DOHH2 (cell line): ENCODE results near the gene TRAF5.
"Not testable (repeated sequence)": the region's sequence is repeated elsewhere in the genome, so short reads cannot be mapped to it uniquely, and the experiment has no call there.

Experiments used
- H3F3A ChIP-seq: fragments of 200-600 bp; sonication (generic), shearing (Covaris generic); 2 replicates; pipeline ENCODE4 v1.6.0; 2016; ENCODE audit warnings: antibody characterized with exemption, mild to moderate bottlenecking; ENCODE audit not compliant: control insufficient read depth, insufficient read depth
- H3K27ac ChIP-seq: fragments of 200-600 bp; sonication (generic); 2 replicates; pipeline ENCODE4 v1.5.1; 2014; ENCODE audit warnings: low read depth, mild to moderate bottlenecking, low read length, moderate library complexity
- H3K27me3 ChIP-seq: fragments of 200-600 bp; sonication (generic); 2 replicates; pipeline ENCODE4 v1.6.1; 2014; ENCODE audit warnings: mild to moderate bottlenecking, low read length, mixed read lengths; ENCODE audit not compliant: control insufficient read depth
- H3K36me3 ChIP-seq: fragments of 200-600 bp; sonication (generic); 2 replicates; pipeline ENCODE4 v1.6.1; 2014; ENCODE audit warnings: mild to moderate bottlenecking, low read length, moderate library complexity, mixed read lengths; ENCODE audit not compliant: control insufficient read depth
- H3K4me1 ChIP-seq: fragments of 200-600 bp; sonication (generic); 2 replicates; pipeline ENCODE4 v1.6.1; 2014; ENCODE audit warnings: mild to moderate bottlenecking, low read length, mixed read lengths; ENCODE audit not compliant: control insufficient read depth
- H3K4me2 ChIP-seq: fragments of 200-600 bp; sonication (generic); 2 replicates; pipeline ENCODE4 v1.6.0; 2014; ENCODE audit warnings: mild to moderate bottlenecking, low read length, moderate library complexity
- H3K4me3 ChIP-seq: fragments of 200-600 bp; sonication (generic); 2 replicates; pipeline ENCODE4 v1.5.1; 2014; ENCODE audit warnings: mild to moderate bottlenecking, low read length, mixed read lengths
- H3K79me2 ChIP-seq: fragments of 200-600 bp; sonication (generic); 2 replicates; pipeline ENCODE4 v1.6.1; 2014; ENCODE audit warnings: mild to moderate bottlenecking, low read length, mixed read lengths; ENCODE audit not compliant: control insufficient read depth
- H3K9me2 ChIP-seq: fragments of 200-600 bp; sonication (generic); replicated peaks from 2 replicates; pipeline ENCODE4 v1.6.1; 2014; ENCODE audit warnings: mild to moderate bottlenecking, low read length, mixed read lengths; ENCODE audit not compliant: control insufficient read depth
- H3K9me3 ChIP-seq: fragments of 200-600 bp; sonication (generic); 2 replicates; pipeline ENCODE4 v1.6.1; 2014; ENCODE audit warnings: antibody characterized with exemption, low read length, mixed read lengths; ENCODE audit not compliant: control insufficient read depth, insufficient read depth
- H4K20me1 ChIP-seq: fragments of 200-600 bp; sonication (generic); 2 replicates; pipeline ENCODE4 v1.6.0; 2014; ENCODE audit warnings: low read depth, mild to moderate bottlenecking, antibody characterized with exemption, low read length, moderate library complexity; ENCODE audit not compliant: control insufficient read depth, insufficient read depth
- EZH2phosphoT487 ChIP-seq: fragments of 200-600 bp; sonication (generic); IDR thresholded peaks from 2 replicates; pipeline ENCODE4 v1.6.1; 2017; ENCODE audit warnings: borderline replicate concordance, mild to moderate bottlenecking, antibody characterized with exemption, low read length, moderate library complexity, mixed read lengths
- TF ChIP-seq, protein P1 (sequence below): fragments of 200-600 bp; sonication (generic); IDR thresholded peaks from one replicate; pipeline ENCODE4 v1.5.1; 2014; ENCODE audit warnings: antibody characterized with exemption, mild to moderate bottlenecking, low read depth, low read length; ENCODE audit not compliant: poor library complexity, severe bottlenecking

The TRAF5 gene

DNA sequence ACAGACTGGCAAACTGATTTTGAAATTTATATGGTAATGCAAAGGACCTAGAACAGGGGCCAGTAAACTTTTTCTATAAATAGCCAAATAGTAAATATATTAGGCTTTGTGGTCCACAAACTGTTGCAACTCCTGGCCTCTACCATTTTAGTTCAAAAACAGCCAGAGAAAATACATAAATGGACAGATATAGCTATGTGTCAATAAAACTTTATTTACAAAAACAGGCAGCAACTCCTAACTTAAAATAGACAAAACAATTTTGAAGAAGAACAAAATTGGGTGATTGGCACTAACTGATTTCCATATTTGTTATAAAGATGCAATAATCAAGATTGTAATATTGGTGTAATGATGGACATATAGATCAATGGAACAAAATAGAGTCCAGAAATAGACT lies 6.7 kb upstream of the TRAF5 start:
- Histone ChIP-seq H3K79me2 (no peaks in the 10 kb centered on the region), H3F3A (0 out of 2 replicates have a peak, but pooled peaks cover 2% of the 10 kb centered on the region), H3K4me1 (peaks cover 8% of the 10 kb centered on the region), H3K9me3 (no peaks in the 10 kb centered on the region), H3K4me2 (no peak overlapping the region), H3K9me2 (no peaks in the 10 kb centered on the region), H3K4me3 (no peak overlapping the region), H3K36me3 (peaks cover 7% of the 10 kb centered on the region), H3K27me3 (no peaks in the 10 kb centered on the region), H3K27ac (no peak overlapping the region), H4K20me1 (no peaks in the 10 kb centered on the region)
- TF ChIP-seq EZH2phosphoT487, result no peak
- TF ChIP-seq, protein P1, sequence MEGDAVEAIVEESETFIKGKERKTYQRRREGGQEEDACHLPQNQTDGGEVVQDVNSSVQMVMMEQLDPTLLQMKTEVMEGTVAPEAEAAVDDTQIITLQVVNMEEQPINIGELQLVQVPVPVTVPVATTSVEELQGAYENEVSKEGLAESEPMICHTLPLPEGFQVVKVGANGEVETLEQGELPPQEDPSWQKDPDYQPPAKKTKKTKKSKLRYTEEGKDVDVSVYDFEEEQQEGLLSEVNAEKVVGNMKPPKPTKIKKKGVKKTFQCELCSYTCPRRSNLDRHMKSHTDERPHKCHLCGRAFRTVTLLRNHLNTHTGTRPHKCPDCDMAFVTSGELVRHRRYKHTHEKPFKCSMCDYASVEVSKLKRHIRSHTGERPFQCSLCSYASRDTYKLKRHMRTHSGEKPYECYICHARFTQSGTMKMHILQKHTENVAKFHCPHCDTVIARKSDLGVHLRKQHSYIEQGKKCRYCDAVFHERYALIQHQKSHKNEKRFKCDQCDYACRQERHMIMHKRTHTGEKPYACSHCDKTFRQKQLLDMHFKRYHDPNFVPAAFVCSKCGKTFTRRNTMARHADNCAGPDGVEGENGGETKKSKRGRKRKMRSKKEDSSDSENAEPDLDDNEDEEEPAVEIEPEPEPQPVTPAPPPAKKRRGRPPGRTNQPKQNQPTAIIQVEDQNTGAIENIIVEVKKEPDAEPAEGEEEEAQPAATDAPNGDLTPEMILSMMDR, result no peak

DNA sequence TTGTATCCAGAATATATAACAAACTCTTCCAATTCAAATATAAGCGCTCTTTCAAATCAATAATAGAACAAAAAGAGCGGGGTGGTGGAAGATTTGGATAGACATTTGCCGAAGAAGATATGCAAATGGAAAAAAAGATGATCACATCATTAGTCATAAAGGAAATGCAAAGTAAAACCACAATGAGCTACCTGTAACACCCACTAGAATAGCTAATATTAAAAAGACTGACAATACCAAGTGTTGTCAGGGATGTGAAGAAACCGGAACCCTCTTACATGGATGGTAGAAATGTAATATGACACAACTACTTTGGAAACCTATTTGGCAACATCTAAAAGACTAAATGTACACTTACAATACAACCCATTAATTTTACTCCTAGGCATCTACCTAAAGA lies 5.7 kb upstream of the TRAF5 start:
- H3K4me3 ChIP-seq, result no peak overlapping the region
- TF ChIP-seq, protein P1, result no peak
- TF ChIP-seq EZH2phosphoT487, result no peak
- no peaks in the 10 kb centered on the region for H3K27me3 ChIP-seq
- H3K9me2 ChIP-seq, result no peaks in the 10 kb centered on the region
- no peak overlapping the region for H3K4me2 ChIP-seq
- no peaks in the 10 kb centered on the region for H4K20me1 ChIP-seq
- H3K79me2 ChIP-seq, result no peaks in the 10 kb centered on the region
- H3K9me3 ChIP-seq, result no peaks in the 10 kb centered on the region
- H3F3A ChIP-seq, result peaks cover 2% of the 10 kb centered on the region; the same call in 1 of the 2 replicates
- no peak overlapping the region for H3K27ac ChIP-seq
- peaks cover 17% of the 10 kb centered on the region for H3K4me1 ChIP-seq
- H3K36me3 ChIP-seq, result peaks cover 1% of the 10 kb centered on the region; the same call in 1 of the 2 replicates

DNA sequence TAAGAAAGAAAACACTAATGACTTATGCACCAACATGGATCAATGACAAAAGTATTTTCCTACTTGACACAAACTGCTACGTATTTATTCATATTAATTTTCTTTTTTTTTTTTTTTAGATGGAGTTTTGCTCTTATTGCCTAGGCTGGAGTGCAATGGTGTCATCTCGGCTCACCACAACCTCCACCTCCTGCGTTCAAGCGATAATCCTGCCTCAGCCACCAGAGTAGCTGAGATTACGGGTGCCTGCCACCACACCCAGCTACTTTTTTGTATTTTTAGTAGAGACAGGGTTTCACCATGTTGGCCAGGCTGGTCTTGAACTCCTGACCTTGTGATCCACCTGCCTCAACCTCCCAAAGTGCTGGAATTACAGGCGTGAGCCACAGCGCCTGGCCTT lies 5.0 kb upstream of the TRAF5 start:
- H3K4me1 ChIP-seq, result peaks cover 22% of the 10 kb centered on the region
- not testable (repeated sequence) for H3K9me3 ChIP-seq, H4K20me1 ChIP-seq, H3K4me2 ChIP-seq, H3K4me3 ChIP-seq, H3K79me2 ChIP-seq, H3K27me3 ChIP-seq, H3K9me2 ChIP-seq, H3K27ac ChIP-seq, H3F3A ChIP-seq, H3K36me3 ChIP-seq

DNA sequence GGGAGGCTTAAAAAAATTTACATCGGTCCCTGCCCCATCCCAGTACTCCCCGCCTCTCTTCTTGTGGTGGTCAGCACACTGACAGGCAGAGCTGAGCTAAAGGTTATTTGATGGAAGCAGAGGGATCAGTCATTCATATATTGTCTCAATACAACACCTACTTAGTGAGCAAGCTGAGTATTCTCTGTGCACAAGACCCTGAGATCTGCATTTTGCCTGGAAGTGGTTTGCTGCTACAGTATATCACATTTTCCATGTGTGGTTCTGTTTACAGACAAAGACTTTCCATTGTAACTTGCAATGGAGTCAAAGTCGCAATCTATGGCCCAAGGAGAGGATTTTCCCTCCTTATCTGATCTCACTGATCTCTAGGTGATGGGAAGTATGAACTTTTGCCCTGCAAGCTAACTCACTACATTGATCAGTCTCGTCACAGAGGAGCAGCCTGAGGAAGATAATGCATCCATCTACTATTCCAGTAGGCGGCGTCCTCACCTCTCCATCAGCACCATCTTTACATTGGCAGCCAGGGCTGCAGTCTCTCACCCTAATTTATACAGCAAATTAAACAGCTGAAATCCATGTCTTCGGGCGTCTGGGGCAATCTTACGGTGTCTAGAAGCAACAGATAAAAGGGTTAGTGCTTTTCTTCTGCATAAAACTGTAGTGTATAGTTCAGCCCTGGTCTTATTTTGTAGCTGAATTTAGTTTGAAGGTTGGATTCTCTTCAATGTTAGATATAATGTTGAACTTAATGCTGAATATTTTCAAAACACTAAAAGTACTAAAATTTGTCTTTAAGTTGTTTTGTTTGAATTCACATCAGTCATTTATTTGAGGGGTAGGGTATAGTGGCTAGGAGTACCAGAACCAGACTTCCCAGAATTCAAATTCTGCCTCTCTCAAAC lies 3.2 kb upstream of the TRAF5 start:
- Histone ChIP-seq H3K9me2 (no peaks in the 10 kb centered on the region), H3K4me3 (no peak overlapping the region), H3K4me2 (no peak overlapping the region), H3K27ac (no peak overlapping the region), H4K20me1 (no peaks in the 10 kb centered on the region), H3K79me2 (peaks cover 21% of the 10 kb centered on the region), H3K4me1 (peaks cover 33% of the 10 kb centered on the region), H3K36me3 (no peaks in the 10 kb centered on the region; the same call in 1 of the 2 replicates), H3F3A (peaks cover 2% of the 10 kb centered on the region; the same call in 1 of the 2 replicates), H3K27me3 (no peaks in the 10 kb centered on the region), H3K9me3 (no peaks in the 10 kb centered on the region)
- no peak for TF ChIP-seq EZH2phosphoT487
- TF ChIP-seq, protein P1, result peak; percentile 90
